Kidney capillary endothelial cell (primary cell): ENCODE data around the gene DTX1.
"Not testable (repeated sequence)": the region's sequence is repeated elsewhere in the genome, so short reads cannot be mapped to it uniquely, and the experiment has no call there.

ENCODE experiments used
- DNase-seq: peaks from one replicate; pipeline ENCODE4 v3.0.0-alpha.2; 2018; ENCODE audit warnings: low spot score

DTX1 gene

GRCh38 chr12:113115455-113116126, 59.1 kb downstream of the DTX1 start:
- DNase-seq: no peak

DNA sequence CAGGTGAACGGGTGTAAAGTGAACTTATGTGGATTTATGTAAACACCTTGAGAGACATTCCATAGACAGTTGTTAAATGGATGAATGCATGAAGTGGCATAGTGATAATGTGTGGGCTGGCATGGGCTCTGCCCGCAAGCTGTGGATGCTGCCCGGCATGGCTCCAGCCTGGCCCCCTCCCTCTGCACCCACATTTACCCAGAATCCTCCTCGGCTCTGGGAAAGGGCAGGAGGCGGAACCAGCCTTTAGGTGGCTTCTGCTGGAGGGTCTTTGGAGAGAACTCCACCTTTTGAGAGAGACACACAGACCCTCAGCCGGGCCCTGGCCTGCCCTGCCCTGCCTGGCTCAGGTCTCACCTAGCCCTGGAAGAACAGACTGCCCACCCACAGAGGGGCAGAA, 60.3 kb downstream of the DTX1 start:
- DNase-seq: no peak

- not testable (repeated sequence) for DNase-seq
These were observed 61.2 kb downstream of the DTX1 start for GRCh38 chr12:113117684-113118083.

GRCh38 chr12:113118142-113118541, 61.6 kb downstream of the DTX1 start:
- DNase-seq: no peak

GRCh38 chr12:113119980-113120669, 63.6 kb downstream of the DTX1 start:
- DNase-seq: no peak

- no peak for DNase-seq
These were observed 64.3 kb downstream of the DTX1 start for GRCh38 chr12:113120670-113121370.

GRCh38 chr12:113127791-113128199, 71.3 kb downstream of the DTX1 start:
- DNase-seq: no peak

GRCh38 chr12:113128802-113129663, 72.5 kb downstream of the DTX1 start:
- DNase-seq: no peak

- no peak for DNase-seq
These were observed 73.3 kb downstream of the DTX1 start for GRCh38 chr12:113129664-113130456.

DNA sequence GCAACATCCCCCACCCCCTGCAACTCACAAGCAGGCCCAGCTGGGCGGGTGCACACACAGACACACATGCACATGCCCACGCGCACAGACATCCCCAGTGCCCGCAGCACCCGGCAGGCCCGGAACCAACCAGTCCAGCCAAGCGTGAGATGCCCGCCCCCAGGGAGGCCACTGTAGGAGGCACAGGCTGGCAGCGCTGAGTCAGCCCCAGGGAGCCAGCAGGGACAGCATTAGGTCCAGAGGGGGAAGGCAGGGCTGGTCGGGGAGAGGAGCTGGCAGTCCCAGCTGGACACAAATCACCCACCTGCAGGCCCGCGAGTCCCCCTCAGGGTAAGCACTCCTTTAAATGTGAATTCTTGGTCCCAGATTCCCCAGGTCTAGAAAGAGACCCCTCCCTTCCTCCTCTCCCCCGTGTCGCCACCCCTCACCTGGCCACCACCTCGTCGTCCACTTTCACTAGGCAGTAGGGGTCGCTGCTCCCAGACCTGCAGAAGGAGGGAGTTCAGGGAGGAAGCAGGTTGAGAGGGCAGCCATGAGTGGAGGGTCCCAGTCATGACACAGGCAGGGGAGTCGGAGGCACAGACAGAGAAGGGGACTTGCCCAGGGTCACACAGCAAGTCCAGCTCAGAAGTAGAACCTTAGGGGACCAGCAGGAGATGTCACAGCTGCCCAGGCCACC, 74.1 kb downstream of the DTX1 start:
- no peak for DNase-seq

- no peak for DNase-seq
These were observed 75.0 kb downstream of the DTX1 start for GRCh38 chr12:113131556-113131955.

DNA sequence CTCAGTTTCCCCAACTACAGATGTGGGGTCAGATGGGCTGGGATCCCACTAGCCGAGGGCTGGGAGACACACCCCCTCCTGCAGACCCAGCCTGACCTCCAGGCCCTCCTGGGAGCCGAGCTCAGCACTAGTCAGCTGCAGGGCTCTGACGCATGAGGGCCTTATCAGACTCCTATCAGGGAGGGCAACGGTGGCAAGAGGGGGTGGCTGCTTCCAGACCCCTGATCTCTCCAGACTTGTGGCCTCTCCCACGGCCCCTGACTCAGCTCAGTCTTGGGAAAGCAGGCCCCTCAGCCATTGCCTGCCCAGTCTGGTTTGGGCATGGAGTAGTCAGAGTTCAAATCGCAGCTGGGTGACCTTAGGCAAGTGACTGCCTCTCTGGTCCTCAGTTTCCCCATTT, 76.5 kb downstream of the DTX1 start:
- no peak for DNase-seq

DNA sequence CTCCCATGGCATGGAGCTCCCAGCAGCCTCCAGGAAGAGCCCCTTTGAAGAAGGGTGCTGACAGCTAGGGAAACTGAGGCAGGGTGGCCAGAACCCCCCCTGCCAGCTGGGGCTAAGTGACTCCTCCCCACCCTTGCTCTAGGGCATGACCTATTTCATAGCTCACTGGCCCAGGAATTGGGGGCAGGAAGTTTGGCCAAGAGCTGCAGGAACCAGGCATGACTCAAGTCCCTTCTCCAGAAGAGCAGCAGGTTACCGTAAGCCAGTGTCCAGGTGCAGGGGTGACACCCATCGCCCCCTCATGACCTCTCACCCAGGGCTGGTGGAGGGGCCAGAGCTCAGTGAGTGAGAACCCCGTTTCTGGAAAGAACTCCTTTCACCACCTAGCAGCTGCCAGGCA, 77.1 kb downstream of the DTX1 start:
- no peak for DNase-seq

- no peak for DNase-seq
These were observed 77.5 kb downstream of the DTX1 start for GRCh38 chr12:113134071-113134470.

GRCh38 chr12:113134521-113134951, 78.0 kb downstream of the DTX1 start:
- DNase-seq: no peak

- DNase-seq: no peak
These were observed 78.9 kb downstream of the DTX1 start, which contains the start of gene RASAL1 for GRCh38 chr12:113135178-113136127. Gene RASAL1, minus strand, starts transcription at chr12:113135761. Its CDS starts 299 bp downstream, at chr12:113135462.

GRCh38 chr12:113136128-113136989, 79.8 kb downstream of the DTX1 start:
- no peak for DNase-seq

GRCh38 chr12:113136990-113137511, 80.5 kb downstream of the DTX1 start:
- no peak for DNase-seq
